Measurements from ENCODE around the gene AKAP6.

Gene AKAP6

GRCh38 chr14:32419429-32419828, 90.3 kb downstream of the AKAP6 start:
- Histone ChIP-seq H3K4me3 (ENCODE audit: low read length in 2 of 2) (no peak overlapping the region), H3K27ac (ENCODE audit: low read depth in 2 of 2, low read length in 2 of 2) (no peak overlapping the region), H3K36me3 (ENCODE audit: control insufficient read depth in 2 of 2, insufficient read depth in 2 of 2, low read length in 2 of 2) (no peaks in the 10 kb centered on the region), H3K9me3 (ENCODE audit: control insufficient read depth in 2 of 2, low read length in 2 of 2) (no peaks in the 10 kb centered on the region), H3K27me3 (ENCODE audit: control insufficient read depth in 2 of 2, insufficient read depth in 2 of 2, low read length in 2 of 2) (no peaks in the 10 kb centered on the region), H3K4me1 (ENCODE audit: control insufficient read depth in 2 of 2, insufficient read depth in 2 of 2, low read length in 2 of 2) (peaks cover 0 to 3% of the 10 kb centered on the region in 2 donors), H3K9ac (ENCODE audit: low read depth in 1 of 2, low read length in 2 of 2) (no peak overlapping the region)

DNA sequence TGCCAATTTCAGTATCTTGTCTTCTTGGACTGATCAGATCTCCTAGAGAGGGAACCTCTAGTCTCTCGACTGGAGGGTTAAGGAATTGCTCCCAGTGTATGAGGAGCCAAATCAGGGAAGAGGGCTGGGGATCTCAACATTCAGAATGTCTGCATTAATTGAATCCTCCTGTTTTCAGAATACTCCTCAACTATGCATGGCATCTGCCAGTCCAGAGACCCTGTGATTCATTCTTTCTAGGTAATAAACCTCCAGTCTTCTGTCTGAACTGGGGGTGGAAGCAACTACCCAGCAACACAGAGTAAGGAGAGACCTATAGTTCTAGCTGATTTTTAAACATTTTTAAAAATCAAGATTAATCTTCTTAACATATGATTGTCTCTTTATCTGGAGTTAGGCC, 92.7 kb downstream of the AKAP6 start:
- no peak overlapping the region for H3K9ac ChIP-seq (ENCODE audit: low read depth in 1 of 2, low read length in 2 of 2)

DNA sequence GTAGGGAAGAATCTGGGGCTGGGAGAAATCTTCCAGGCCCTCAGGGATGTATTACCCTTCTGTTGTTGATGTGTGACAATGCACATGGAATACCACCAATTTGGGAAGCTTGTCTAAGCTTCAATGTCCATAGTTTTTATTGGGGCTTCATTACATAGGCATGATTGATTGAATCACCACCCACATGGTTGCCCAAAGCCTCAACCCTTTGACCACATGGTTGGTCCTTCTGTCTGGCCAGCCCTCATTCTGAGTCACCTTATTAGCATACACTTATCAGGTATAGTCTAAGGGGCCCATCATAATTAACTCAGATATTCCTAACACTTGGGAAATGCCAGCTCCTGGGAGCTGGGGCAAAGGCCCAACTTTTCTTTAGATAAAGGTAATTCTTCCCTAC, 93.3 kb downstream of the AKAP6 start:
- Histone ChIP-seq H3K27me3 (ENCODE audit: control insufficient read depth in 2 of 2, insufficient read depth in 2 of 2, low read length in 2 of 2) (no peaks in the 10 kb centered on the region), H3K9me3 (ENCODE audit: control insufficient read depth in 2 of 2, low read length in 2 of 2) (no peaks in the 10 kb centered on the region), H3K9ac (ENCODE audit: low read depth in 1 of 2, low read length in 2 of 2) (no peak overlapping the region), H3K36me3 (ENCODE audit: control insufficient read depth in 2 of 2, insufficient read depth in 2 of 2, low read length in 2 of 2) (no peaks in the 10 kb centered on the region), H3K27ac (ENCODE audit: low read depth in 2 of 2, low read length in 2 of 2) (no peak overlapping the region), H3K4me1 (ENCODE audit: control insufficient read depth in 2 of 2, insufficient read depth in 2 of 2, low read length in 2 of 2) (peaks cover 0 to 3% of the 10 kb centered on the region in 2 donors), H3K4me3 (ENCODE audit: low read length in 2 of 2) (no peak overlapping the region)

More for the DNA sequence above, 92.7 kb downstream of the AKAP6 start:
- H3K27ac ChIP-seq (ENCODE audit: low read depth in 2 of 2, low read length in 2 of 2), result no peak overlapping the region
- no peak overlapping the region for H3K4me3 ChIP-seq (ENCODE audit: low read length in 2 of 2)
- no peaks in the 10 kb centered on the region for H3K36me3 ChIP-seq (ENCODE audit: control insufficient read depth in 2 of 2, insufficient read depth in 2 of 2, low read length in 2 of 2)
- no peaks in the 10 kb centered on the region for H3K9me3 ChIP-seq (ENCODE audit: control insufficient read depth in 2 of 2, low read length in 2 of 2)
- H3K4me1 ChIP-seq (ENCODE audit: control insufficient read depth in 2 of 2, insufficient read depth in 2 of 2, low read length in 2 of 2), result peaks cover 0 to 3% of the 10 kb centered on the region in 2 donors
- no peaks in the 10 kb centered on the region for H3K27me3 ChIP-seq (ENCODE audit: control insufficient read depth in 2 of 2, insufficient read depth in 2 of 2, low read length in 2 of 2)

DNA sequence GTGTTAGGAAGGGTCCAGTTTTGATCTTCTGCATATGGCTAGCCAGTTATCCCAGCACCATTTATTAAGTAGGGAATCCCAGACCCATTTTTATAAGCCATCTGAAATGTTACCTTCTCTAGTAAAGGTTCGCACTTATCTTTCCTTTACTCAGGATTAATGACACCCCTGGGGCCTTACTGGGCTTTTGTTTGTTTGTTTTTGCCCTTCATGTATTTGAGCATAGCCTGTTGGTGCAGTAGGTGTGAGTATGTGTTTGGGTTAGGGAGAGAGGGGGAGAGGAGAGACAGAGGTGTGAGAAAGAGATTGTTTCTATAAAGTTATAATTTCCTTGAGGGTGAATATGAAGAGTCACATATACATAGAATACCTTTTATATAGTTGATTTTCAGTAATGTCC, 96.9 kb downstream of the AKAP6 start:
- no peaks in the 10 kb centered on the region for H3K4me1 ChIP-seq (ENCODE audit: control insufficient read depth in 2 of 2, insufficient read depth in 2 of 2, low read length in 2 of 2)
- H3K9me3 ChIP-seq (ENCODE audit: control insufficient read depth in 2 of 2, low read length in 2 of 2), result no peaks in the 10 kb centered on the region
- H3K4me3 ChIP-seq (ENCODE audit: low read length in 2 of 2), result no peak overlapping the region
- no peaks in the 10 kb centered on the region for H3K27me3 ChIP-seq (ENCODE audit: control insufficient read depth in 2 of 2, insufficient read depth in 2 of 2, low read length in 2 of 2)
- H3K36me3 ChIP-seq (ENCODE audit: control insufficient read depth in 2 of 2, insufficient read depth in 2 of 2, low read length in 2 of 2), result no peaks in the 10 kb centered on the region
- H3K27ac ChIP-seq (ENCODE audit: low read depth in 2 of 2, low read length in 2 of 2), result no peak overlapping the region
- H3K9ac ChIP-seq (ENCODE audit: low read depth in 1 of 2, low read length in 2 of 2), result no peak overlapping the region

DNA sequence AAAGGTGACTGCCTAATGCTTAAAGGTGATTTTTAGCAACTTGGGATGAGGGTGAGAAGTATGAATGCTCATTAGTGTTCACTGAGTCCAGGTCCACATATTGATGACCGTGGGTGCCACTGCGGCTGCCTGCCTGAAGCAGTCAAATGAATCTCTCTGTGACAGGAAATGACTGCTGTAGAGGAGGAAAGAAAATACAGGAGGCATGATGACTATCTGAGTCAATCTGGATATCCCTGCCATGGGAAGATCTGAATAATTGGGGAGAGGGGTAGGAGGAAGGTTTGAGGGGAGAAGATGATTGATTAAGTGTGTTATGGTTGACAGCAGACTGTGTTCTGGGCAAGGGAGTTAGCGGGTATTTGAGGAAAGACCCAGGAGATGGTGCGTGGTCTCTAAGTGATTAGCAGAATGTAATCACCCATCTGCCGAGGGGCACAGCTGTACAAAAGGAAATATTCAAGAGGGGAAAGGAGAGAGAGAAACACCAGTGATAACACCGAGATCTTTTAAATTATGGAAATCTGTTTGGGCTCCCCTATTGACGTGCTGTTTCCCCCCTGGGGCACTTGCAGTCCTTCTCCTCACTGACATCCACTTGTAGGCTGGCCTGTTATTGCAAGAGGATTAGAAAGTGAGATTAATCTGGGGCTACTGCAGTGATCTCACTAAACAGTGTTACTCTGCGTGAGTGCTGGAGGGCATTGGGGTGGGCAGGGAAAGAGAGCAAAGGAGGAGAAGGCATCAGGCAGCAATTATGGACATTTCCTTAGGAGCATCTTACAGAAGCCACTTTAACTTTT, 97.7 kb downstream of the AKAP6 start:
- H3K4me1 ChIP-seq (ENCODE audit: control insufficient read depth in 2 of 2, insufficient read depth in 2 of 2, low read length in 2 of 2), result no peaks in the 10 kb centered on the region
- H3K9me3 ChIP-seq (ENCODE audit: control insufficient read depth in 2 of 2, low read length in 2 of 2), result no peaks in the 10 kb centered on the region
- no peak overlapping the region for H3K27ac ChIP-seq (ENCODE audit: low read depth in 2 of 2, low read length in 2 of 2)
- H3K4me3 ChIP-seq (ENCODE audit: low read length in 2 of 2), result no peak overlapping the region
- H3K9ac ChIP-seq (ENCODE audit: low read depth in 1 of 2, low read length in 2 of 2), result no peak overlapping the region
- no peaks in the 10 kb centered on the region for H3K27me3 ChIP-seq (ENCODE audit: control insufficient read depth in 2 of 2, insufficient read depth in 2 of 2, low read length in 2 of 2)
- H3K36me3 ChIP-seq (ENCODE audit: control insufficient read depth in 2 of 2, insufficient read depth in 2 of 2, low read length in 2 of 2), result no peaks in the 10 kb centered on the region

DNA sequence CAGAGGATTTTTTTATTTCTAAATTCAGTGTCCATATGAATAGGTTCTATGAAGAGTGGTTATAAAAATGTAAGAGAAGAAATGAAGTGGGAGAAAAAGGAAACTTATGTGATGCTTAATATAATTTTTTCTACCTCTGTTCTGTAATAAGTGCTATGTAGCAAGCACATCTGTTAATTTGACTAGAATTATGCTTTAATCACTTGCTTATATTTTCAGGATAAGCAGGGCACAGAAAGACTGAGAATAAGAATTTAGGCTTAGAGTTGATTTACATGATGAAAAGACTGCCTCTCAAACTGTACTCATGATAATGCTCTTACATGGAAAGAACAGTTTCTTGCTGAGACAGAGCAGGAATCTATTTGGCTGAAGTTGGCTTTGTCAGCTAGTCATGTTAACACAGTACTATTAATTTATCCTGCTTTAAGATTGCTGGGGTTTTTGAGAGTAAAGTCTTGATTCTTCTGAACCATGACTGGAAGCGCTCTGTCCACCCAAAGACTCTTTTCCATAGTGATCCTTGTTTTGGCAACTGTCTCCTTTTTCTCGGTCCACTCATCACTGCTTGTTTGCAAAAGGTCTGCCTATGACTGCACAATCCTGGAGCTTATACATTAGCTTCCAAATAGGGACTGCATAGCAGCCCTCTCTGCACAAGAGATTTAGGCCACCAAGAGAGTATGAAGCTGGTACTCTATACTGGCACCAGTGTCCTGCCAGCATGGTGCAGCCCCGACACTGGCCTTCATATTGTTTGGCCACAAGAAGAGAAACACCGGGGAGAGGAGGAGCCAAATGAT, 98.8 kb downstream of the AKAP6 start:
- H3K4me1 ChIP-seq (ENCODE audit: control insufficient read depth in 2 of 2, insufficient read depth in 2 of 2, low read length in 2 of 2), result peaks cover 2% of the 10 kb centered on the region in 2 donors
- no peaks in the 10 kb centered on the region for H3K9me3 ChIP-seq (ENCODE audit: control insufficient read depth in 2 of 2, low read length in 2 of 2)
- no peak overlapping the region for H3K4me3 ChIP-seq (ENCODE audit: low read length in 2 of 2)
- H3K27me3 ChIP-seq (ENCODE audit: control insufficient read depth in 2 of 2, insufficient read depth in 2 of 2, low read length in 2 of 2), result no peaks in the 10 kb centered on the region
- no peak overlapping the region for H3K9ac ChIP-seq (ENCODE audit: low read depth in 1 of 2, low read length in 2 of 2)
- no peaks in the 10 kb centered on the region for H3K36me3 ChIP-seq (ENCODE audit: control insufficient read depth in 2 of 2, insufficient read depth in 2 of 2, low read length in 2 of 2)
- H3K27ac ChIP-seq (ENCODE audit: low read depth in 2 of 2, low read length in 2 of 2), result peak overlapping the region in 1 of 2 donors; percentile 23

- Histone ChIP-seq H3K36me3 (ENCODE audit: control insufficient read depth in 2 of 2, insufficient read depth in 2 of 2, low read length in 2 of 2) (no peaks in the 10 kb centered on the region), H3K9ac (ENCODE audit: low read depth in 1 of 2, low read length in 2 of 2) (no peak overlapping the region), H3K9me3 (ENCODE audit: control insufficient read depth in 2 of 2, low read length in 2 of 2) (no peaks in the 10 kb centered on the region), H3K4me1 (ENCODE audit: control insufficient read depth in 2 of 2, insufficient read depth in 2 of 2, low read length in 2 of 2) (peaks cover 6 to 10% of the 10 kb centered on the region in 2 donors), H3K4me3 (ENCODE audit: low read length in 2 of 2) (no peak overlapping the region), H3K27me3 (ENCODE audit: control insufficient read depth in 2 of 2, insufficient read depth in 2 of 2, low read length in 2 of 2) (no peaks in the 10 kb centered on the region), H3K27ac (ENCODE audit: low read depth in 2 of 2, low read length in 2 of 2) (no peak overlapping the region)
Measured at GRCh38 chr14:32428875-32429274, 99.8 kb downstream of the AKAP6 start.

GRCh38 chr14:32430326-32430725, 101.2 kb downstream of the AKAP6 start:
- Histone ChIP-seq H3K27me3 (ENCODE audit: control insufficient read depth in 2 of 2, insufficient read depth in 2 of 2, low read length in 2 of 2) (no peaks in the 10 kb centered on the region), H3K9ac (ENCODE audit: low read depth in 1 of 2, low read length in 2 of 2) (no peak overlapping the region), H3K4me3 (ENCODE audit: low read length in 2 of 2) (no peak overlapping the region), H3K36me3 (ENCODE audit: control insufficient read depth in 2 of 2, insufficient read depth in 2 of 2, low read length in 2 of 2) (no peaks in the 10 kb centered on the region), H3K4me1 (ENCODE audit: control insufficient read depth in 2 of 2, insufficient read depth in 2 of 2, low read length in 2 of 2) (peaks cover 12 to 19% of the 10 kb centered on the region in 2 donors), H3K27ac (ENCODE audit: low read depth in 2 of 2, low read length in 2 of 2) (no peak overlapping the region), H3K9me3 (ENCODE audit: control insufficient read depth in 2 of 2, low read length in 2 of 2) (no peaks in the 10 kb centered on the region)

DNA sequence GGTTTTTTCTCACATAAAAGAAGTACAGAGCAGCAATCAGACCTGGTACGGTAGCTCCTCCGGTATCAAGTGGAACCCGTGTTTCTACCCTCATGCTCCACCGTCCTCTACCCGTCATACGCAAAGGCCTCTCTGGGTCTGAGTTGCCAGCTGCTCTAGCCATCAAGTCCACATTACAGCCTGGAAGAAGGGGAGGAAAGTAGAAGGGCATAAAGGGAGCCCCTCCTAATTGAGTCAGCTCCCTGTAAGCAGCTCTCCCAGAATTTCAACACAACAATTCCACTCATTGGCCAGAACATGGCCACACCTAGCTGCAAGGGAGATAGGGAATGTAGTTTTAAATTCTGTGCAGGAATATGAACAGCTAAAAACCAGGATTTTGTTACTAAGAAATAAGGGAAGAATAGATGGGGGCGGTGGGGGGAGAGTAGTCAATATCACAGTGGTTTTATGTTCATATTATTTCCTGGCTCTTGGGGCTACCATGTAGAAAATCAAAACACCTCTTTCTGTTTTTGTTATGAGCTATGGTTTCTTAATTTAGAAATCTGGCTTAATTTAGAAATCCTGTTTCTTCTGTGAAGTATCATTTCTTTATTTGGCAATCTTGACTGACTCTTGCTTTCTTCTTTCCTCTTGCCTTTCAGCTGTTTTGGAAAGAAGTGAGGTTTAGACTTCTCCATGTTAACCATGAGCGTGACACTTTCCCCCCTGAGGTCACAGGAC, 103.9 kb downstream of the AKAP6 start:
- Histone ChIP-seq H3K27ac (ENCODE audit: low read depth in 2 of 2, low read length in 2 of 2) (peak overlapping the region in 1 of 2 donors; percentile 19), H3K4me1 (ENCODE audit: control insufficient read depth in 2 of 2, insufficient read depth in 2 of 2, low read length in 2 of 2) (peaks cover 12 to 19% of the 10 kb centered on the region in 2 donors), H3K4me3 (ENCODE audit: low read length in 2 of 2) (no peak overlapping the region), H3K9me3 (ENCODE audit: control insufficient read depth in 2 of 2, low read length in 2 of 2) (no peaks in the 10 kb centered on the region), H3K27me3 (ENCODE audit: control insufficient read depth in 2 of 2, insufficient read depth in 2 of 2, low read length in 2 of 2) (no peaks in the 10 kb centered on the region), H3K36me3 (ENCODE audit: control insufficient read depth in 2 of 2, insufficient read depth in 2 of 2, low read length in 2 of 2) (no peaks in the 10 kb centered on the region), H3K9ac (ENCODE audit: low read depth in 1 of 2, low read length in 2 of 2) (no peak overlapping the region)

- Histone ChIP-seq H3K27me3 (ENCODE audit: control insufficient read depth in 2 of 2, insufficient read depth in 2 of 2, low read length in 2 of 2) (no peaks in the 10 kb centered on the region), H3K27ac (ENCODE audit: low read depth in 2 of 2, low read length in 2 of 2) (peak overlapping the region; percentile 11 to 19), H3K9ac (ENCODE audit: low read depth in 1 of 2, low read length in 2 of 2) (no peak overlapping the region), H3K36me3 (ENCODE audit: control insufficient read depth in 2 of 2, insufficient read depth in 2 of 2, low read length in 2 of 2) (no peaks in the 10 kb centered on the region), H3K4me3 (ENCODE audit: low read length in 2 of 2) (no peak overlapping the region), H3K9me3 (ENCODE audit: control insufficient read depth in 2 of 2, low read length in 2 of 2) (no peaks in the 10 kb centered on the region), H3K4me1 (ENCODE audit: control insufficient read depth in 2 of 2, insufficient read depth in 2 of 2, low read length in 2 of 2) (peaks cover 12 to 19% of the 10 kb centered on the region in 2 donors)
Measured at GRCh38 chr14:32434180-32434579, 105.1 kb downstream of the AKAP6 start.

Data from mucosa of rectum (tissue), 2 donors.